Thoracic aorta (tissue), 2 donors: ENCODE data around the gene PCDHGA1. TPM values are rescaled to one million over a fixed set of nuclear protein-coding genes. Genes with fewer than 3 reads are reported as not detected.

ENCODE experiments used
- ATAC-seq: fragments of 150-250 bp; one replicate; pipeline ENCODE4 v1.8.0; 2017; ENCODE audit warnings: low read depth; ENCODE audit not compliant: insufficient number of reproducible peaks, low FRiP score
- DNase-seq: peaks from one replicate; pipeline ENCODE4 v3.0.0-alpha.2; 2020; ENCODE audit warnings: low spot score
- H3K27ac ChIP-seq, 2 donors: fragments of 200-600 bp; sonication (generic); 1 replicate in 1 of 2; 2 replicates in 1 of 2; pipeline ENCODE4 v1.5.1; 2016; ENCODE audit warnings: mild to moderate bottlenecking in 2 of 2, moderate library complexity in 2 of 2
- H3K27me3 ChIP-seq: fragments of 200-600 bp; sonication (generic); replicated peaks from 2 replicates; pipeline ENCODE4 v1.6.0; 2016; ENCODE audit warnings: mild to moderate bottlenecking; ENCODE audit not compliant: insufficient read depth
- H3K36me3 ChIP-seq: fragments of 200-600 bp; sonication (generic); one replicate; pipeline ENCODE4 v1.5.1; 2016
- H3K4me1 ChIP-seq, 2 donors: fragments of 200-600 bp; sonication (generic); 1 replicate in 1 of 2; 2 replicates in 1 of 2; pipeline versions ENCODE4 v1.5.1 to v1.6.0; 2016; ENCODE audit warnings: low read depth in 2 of 2, mild to moderate bottlenecking in 1 of 2; ENCODE audit not compliant: control insufficient read depth in 1 of 2
- H3K4me3 ChIP-seq: fragments of 200-600 bp; sonication (generic); 2 replicates; pipeline ENCODE4 v1.5.1; 2016; ENCODE audit warnings: mild to moderate bottlenecking
- H3K9me3 ChIP-seq: fragments of 200-600 bp; sonication (generic); 2 replicates; pipeline ENCODE4 v1.5.1; 2016
- CTCF ChIP-seq: fragments of 200-600 bp; sonication (generic); IDR thresholded peaks from one replicate; pipeline ENCODE4 v1.5.1; 2019; ENCODE audit warnings: antibody characterized with exemption
- total RNA-seq, 2 donors: library from RNA; depleted of rRNA; stranded (reverse); fragments of >200 nt; gene quantifications; one replicate each; pipeline versions ENCODE4 v1.1.0 to v1.2.3, GENCODE V29; 2016

PCDHGA1 gene
- total RNA-seq, 2 donors from 2014 or later, result 0.41 to 2.8 TPM

- DNase-seq (no peak), ATAC-seq (no peak)
- peaks cover 83% of the 10 kb centered on the region for H3K9me3 ChIP-seq
- TF ChIP-seq CTCF, result no peak
- no peaks in the 10 kb centered on the region for H3K27me3 ChIP-seq
- no peak overlapping the region for H3K27ac ChIP-seq
- no peaks in the 10 kb centered on the region for H3K4me1 ChIP-seq
- H3K36me3 ChIP-seq, result peaks cover under 1% of the 10 kb centered on the region
- no peak overlapping the region for H3K4me3 ChIP-seq
Observed at GRCh38 chr5:141434006-141434405, 103.7 kb downstream of the PCDHGA1 start.

GRCh38 chr5:141437221-141437620 is 106.9 kb downstream of the PCDHGA1 start:
- peaks cover 84% of the 10 kb centered on the region for H3K9me3 ChIP-seq
- ATAC-seq (no peak), DNase-seq (no peak)
- no peaks in the 10 kb centered on the region for H3K4me1 ChIP-seq
- no peaks in the 10 kb centered on the region for H3K27me3 ChIP-seq
- H3K36me3 ChIP-seq, result peaks cover 6% of the 10 kb centered on the region
- H3K4me3 ChIP-seq, result no peak overlapping the region
- TF ChIP-seq CTCF, result no peak
- H3K27ac ChIP-seq, result no peak overlapping the region

- Histone ChIP-seq H3K9me3 (peaks cover 78% of the 10 kb centered on the region), H3K4me1 (no peaks in the 10 kb centered on the region), H3K36me3 (peaks cover 6% of the 10 kb centered on the region), H3K4me3 (no peak overlapping the region), H3K27ac (no peak overlapping the region), H3K27me3 (no peaks in the 10 kb centered on the region)
- no peak for TF ChIP-seq CTCF
- no peak for DNase-seq
- no peak for ATAC-seq
Observed at GRCh38 chr5:141439411-141440141, 109.3 kb downstream of the PCDHGA1 start.

GRCh38 chr5:141440341-141440740 is 110.0 kb downstream of the PCDHGA1 start:
- ATAC-seq, result no peak
- peaks cover 6% of the 10 kb centered on the region for H3K36me3 ChIP-seq
- no peak overlapping the region for H3K4me3 ChIP-seq
- no peak for DNase-seq
- no peaks in the 10 kb centered on the region for H3K27me3 ChIP-seq
- no peak for TF ChIP-seq CTCF
- H3K4me1 ChIP-seq, result no peaks in the 10 kb centered on the region
- peaks cover 78% of the 10 kb centered on the region for H3K9me3 ChIP-seq
- H3K27ac ChIP-seq, result no peak overlapping the region

GRCh38 chr5:141441571-141442170 is 111.4 kb downstream of the PCDHGA1 start:
- Histone ChIP-seq H3K4me3 (no peak overlapping the region), H3K9me3 (peaks cover 73% of the 10 kb centered on the region), H3K4me1 (no peaks in the 10 kb centered on the region), H3K27ac (no peak overlapping the region), H3K27me3 (no peaks in the 10 kb centered on the region), H3K36me3 (peaks cover 6% of the 10 kb centered on the region)
- ATAC-seq (no peak), DNase-seq (no peak)
- TF ChIP-seq CTCF, result no peak
